Stromal cell of bone marrow (primary cell): Measurements from ENCODE around the gene TLE6.
A peak's percentile ranks its signal among the peaks of the same experiment; 100 is the strongest.
"Not testable (repeated sequence)": the region's sequence is repeated elsewhere in the genome, so short reads cannot be mapped to it uniquely, and the experiment has no call there.

Source experiments
- DNase-seq: peaks from one replicate; pipeline ENCODE4 v3.0.0-alpha.2; 2012; ENCODE audit warnings: low read depth

Gene TLE6

GRCh38 chr19:3029065-3029923 lies 51.9 kb downstream of the TLE6 start, which contains the start of gene TLE2:
Gene TLE2 (minus strand): TSS chr19:3029280. CDS start chr19:3028904, 376 bp downstream.
- DNase-seq = no peak

- no peak for DNase-seq
These were observed 54.2 kb downstream of the TLE6 start for GRCh38 chr19:3031607-3031867.

- DNase-seq = no peak
These were observed 56.4 kb downstream of the TLE6 start for GRCh38 chr19:3033595-3034405.

GRCh38 chr19:3034406-3034655 lies 57.0 kb downstream of the TLE6 start:
- no peak for DNase-seq

GRCh38 chr19:3034656-3035541 lies 57.5 kb downstream of the TLE6 start:
- peak; percentile 13 for DNase-seq

- peak; percentile 99 for DNase-seq
These were observed 58.3 kb downstream of the TLE6 start for GRCh38 chr19:3035542-3036118.

GRCh38 chr19:3036119-3036976 lies 59.0 kb downstream of the TLE6 start:
- peak; percentile 81 for DNase-seq

- not testable (repeated sequence) for DNase-seq
These were observed 59.7 kb downstream of the TLE6 start for GRCh38 chr19:3036977-3037544.

GRCh38 chr19:3038214-3038613 lies 60.9 kb downstream of the TLE6 start:
- no peak for DNase-seq

- no peak for DNase-seq
These were observed 61.8 kb downstream of the TLE6 start for GRCh38 chr19:3039125-3039524.

- DNase-seq = no peak
These were observed 62.3 kb downstream of the TLE6 start for GRCh38 chr19:3039641-3040077.

- DNase-seq = no peak
These were observed 64.0 kb downstream of the TLE6 start for GRCh38 chr19:3041327-3041726.

- no peak for DNase-seq
These were observed 64.6 kb downstream of the TLE6 start for GRCh38 chr19:3041761-3042620.

GRCh38 chr19:3042621-3043267 lies 65.4 kb downstream of the TLE6 start:
- no peak for DNase-seq
